ENCODE results near the gene PDIA5.
"Not testable (repeated sequence)": the region's sequence is repeated elsewhere in the genome, so short reads cannot be mapped to it uniquely, and the experiment has no call there.

GRCh38 chr3:123151853-123152420 lies 85.1 kb downstream of the PDIA5 start:
- not testable (repeated sequence) for TF ChIP-seq MAZ (IDR thresholded peaks at IDR 0.05; ENCODE audit: borderline replicate concordance, low read depth, low read length); CTCF (conservative IDR thresholded peaks at IDR 0.05; ENCODE audit: low read depth, low read length); POLR2A (IDR thresholded peaks at IDR 0.05; ENCODE audit: low read depth, low read length); SMC3 (IDR thresholded peaks at IDR 0.05; ENCODE audit: low read depth, low read length); CEBPB (IDR thresholded peaks at IDR 0.05; ENCODE audit: low read depth, low read length); RAD21 (IDR thresholded peaks at IDR 0.05; ENCODE audit: low read length)
